KMS-11 (cell line): ENCODE results near the gene CSHL1.

ENCODE experiments used
- H2AFZ ChIP-seq: fragments of 200-600 bp; sonication (generic); 2 replicates; pipeline ENCODE4 v1.6.1; 2016; ENCODE audit warnings: antibody characterized with exemption, mixed run types, low read depth
- H3K27ac ChIP-seq: fragments of 200-600 bp; sonication (generic); 2 replicates; pipeline ENCODE4 v1.6.1; 2016; ENCODE audit warnings: mild to moderate bottlenecking, mixed run types
- H3K27me3 ChIP-seq: fragments of 200-600 bp; sonication (generic); 2 replicates; pipeline ENCODE4 v1.6.1; 2017; ENCODE audit warnings: mild to moderate bottlenecking, low read depth, mixed run types, moderate library complexity; ENCODE audit not compliant: insufficient read depth
- H3K36me3 ChIP-seq: fragments of 200-600 bp; sonication (generic); 2 replicates; pipeline ENCODE4 v1.6.1; 2017; ENCODE audit warnings: mild to moderate bottlenecking, mixed run types; ENCODE audit not compliant: insufficient read depth
- H3K4me1 ChIP-seq: fragments of 200-600 bp; sonication (generic); 2 replicates; pipeline ENCODE4 v1.6.1; 2016; ENCODE audit warnings: mild to moderate bottlenecking, low read depth, mixed run types; ENCODE audit not compliant: poor library complexity, severe bottlenecking
- H3K4me2 ChIP-seq: fragments of 200-600 bp; sonication (generic); 2 replicates; pipeline ENCODE4 v1.7.0; 2016; ENCODE audit warnings: mild to moderate bottlenecking, mixed run types
- H3K4me3 ChIP-seq: fragments of 200-600 bp; sonication (generic); IDR thresholded peaks from 2 replicates; pipeline ENCODE4 v1.6.1; 2017; ENCODE audit warnings: low read depth, low read length, mixed read lengths; ENCODE audit not compliant: insufficient read depth
- H3K79me2 ChIP-seq: fragments of 200-600 bp; sonication (generic); 2 replicates; pipeline ENCODE4 v1.6.1; 2016; ENCODE audit warnings: low read depth, mixed run types; ENCODE audit not compliant: insufficient read depth
- H3K9ac ChIP-seq: fragments of 200-600 bp; sonication (generic); 2 replicates; pipeline ENCODE4 v1.6.1; 2016; ENCODE audit warnings: mild to moderate bottlenecking, mixed run types
- H4K20me1 ChIP-seq: fragments of 200-600 bp; sonication (generic); 2 replicates; pipeline ENCODE4 v1.6.1; 2016; ENCODE audit warnings: mild to moderate bottlenecking, mixed run types; ENCODE audit not compliant: insufficient read depth
- CTCF ChIP-seq: fragments of 200-600 bp; sonication (generic); conservative IDR thresholded peaks from 2 replicates; pipeline ENCODE4 v1.6.1; 2017; ENCODE audit warnings: low read depth, mild to moderate bottlenecking, antibody characterized with exemption, low read length, moderate library complexity, mixed read lengths

The CSHL1 gene

GRCh38 chr17:63955791-63956190 lies 44.7 kb upstream of the CSHL1 start:
- H3K79me2 ChIP-seq, result no peaks in the 10 kb centered on the region
- TF ChIP-seq CTCF, result no peak
- H3K4me1 ChIP-seq, result no peaks in the 10 kb centered on the region
- H3K27me3 ChIP-seq, result 0 out of 2 replicates have a peak, but pooled peaks cover 3% of the 10 kb centered on the region
- H4K20me1 ChIP-seq, result no peaks in the 10 kb centered on the region
- no peaks in the 10 kb centered on the region for H3K36me3 ChIP-seq
- no peak overlapping the region for H3K27ac ChIP-seq
- no peak overlapping the region for H3K4me2 ChIP-seq
- no peak overlapping the region for H2AFZ ChIP-seq
- no peak overlapping the region for H3K9ac ChIP-seq
- H3K4me3 ChIP-seq, result no peak overlapping the region

GRCh38 chr17:63955232-63955631 lies 44.2 kb upstream of the CSHL1 start:
- Histone ChIP-seq H3K4me3 (no peak overlapping the region), H3K79me2 (no peaks in the 10 kb centered on the region), H3K36me3 (no peaks in the 10 kb centered on the region), H3K27me3 (0 out of 2 replicates have a peak, but pooled peaks cover 6% of the 10 kb centered on the region), H3K4me1 (no peaks in the 10 kb centered on the region), H2AFZ (no peak overlapping the region), H4K20me1 (no peaks in the 10 kb centered on the region), H3K4me2 (no peak overlapping the region), H3K27ac (no peak overlapping the region), H3K9ac (no peak overlapping the region)
- no peak for TF ChIP-seq CTCF

DNA sequence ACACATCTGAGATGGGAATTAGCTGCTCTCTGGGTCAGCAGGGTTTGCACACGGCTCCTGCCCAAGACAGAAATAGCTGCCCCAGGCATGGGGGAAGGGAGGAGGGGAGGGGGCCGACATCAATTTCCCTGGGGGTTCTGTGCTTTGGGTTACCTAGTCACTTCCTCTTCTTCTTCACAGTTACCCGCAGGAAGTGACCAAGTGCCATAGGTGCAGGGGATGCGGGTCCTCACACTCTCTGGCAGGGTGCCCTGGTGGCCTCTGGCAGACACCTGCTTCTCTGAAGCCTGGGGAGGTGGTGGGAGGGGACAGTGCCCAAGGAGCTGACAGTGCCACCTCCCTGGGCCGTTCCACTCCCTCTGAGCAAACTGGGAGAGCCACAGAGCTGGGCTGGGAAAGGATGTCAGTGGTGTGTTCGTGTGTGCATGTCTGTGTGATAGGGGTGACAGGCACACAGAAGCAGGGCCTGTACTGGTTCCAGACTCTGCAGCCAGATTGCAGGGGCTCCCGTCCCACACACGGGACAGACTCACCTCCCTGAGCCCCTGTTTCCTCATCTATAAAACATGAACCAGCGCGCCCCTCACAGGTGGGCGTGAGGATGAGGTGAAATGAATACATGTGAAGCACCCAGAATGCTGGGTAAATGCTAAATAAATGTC lies 43.5 kb upstream of the CSHL1 start:
- Histone ChIP-seq H3K27ac (no peak overlapping the region), H2AFZ (no peak overlapping the region), H3K4me3 (no peak overlapping the region), H3K79me2 (no peaks in the 10 kb centered on the region), H3K9ac (no peak overlapping the region), H4K20me1 (no peaks in the 10 kb centered on the region), H3K4me1 (no peaks in the 10 kb centered on the region), H3K36me3 (no peaks in the 10 kb centered on the region), H3K27me3 (peaks cover 6% of the 10 kb centered on the region; the same call in 1 of the 2 replicates), H3K4me2 (no peak overlapping the region)
- no peak for TF ChIP-seq CTCF

DNA sequence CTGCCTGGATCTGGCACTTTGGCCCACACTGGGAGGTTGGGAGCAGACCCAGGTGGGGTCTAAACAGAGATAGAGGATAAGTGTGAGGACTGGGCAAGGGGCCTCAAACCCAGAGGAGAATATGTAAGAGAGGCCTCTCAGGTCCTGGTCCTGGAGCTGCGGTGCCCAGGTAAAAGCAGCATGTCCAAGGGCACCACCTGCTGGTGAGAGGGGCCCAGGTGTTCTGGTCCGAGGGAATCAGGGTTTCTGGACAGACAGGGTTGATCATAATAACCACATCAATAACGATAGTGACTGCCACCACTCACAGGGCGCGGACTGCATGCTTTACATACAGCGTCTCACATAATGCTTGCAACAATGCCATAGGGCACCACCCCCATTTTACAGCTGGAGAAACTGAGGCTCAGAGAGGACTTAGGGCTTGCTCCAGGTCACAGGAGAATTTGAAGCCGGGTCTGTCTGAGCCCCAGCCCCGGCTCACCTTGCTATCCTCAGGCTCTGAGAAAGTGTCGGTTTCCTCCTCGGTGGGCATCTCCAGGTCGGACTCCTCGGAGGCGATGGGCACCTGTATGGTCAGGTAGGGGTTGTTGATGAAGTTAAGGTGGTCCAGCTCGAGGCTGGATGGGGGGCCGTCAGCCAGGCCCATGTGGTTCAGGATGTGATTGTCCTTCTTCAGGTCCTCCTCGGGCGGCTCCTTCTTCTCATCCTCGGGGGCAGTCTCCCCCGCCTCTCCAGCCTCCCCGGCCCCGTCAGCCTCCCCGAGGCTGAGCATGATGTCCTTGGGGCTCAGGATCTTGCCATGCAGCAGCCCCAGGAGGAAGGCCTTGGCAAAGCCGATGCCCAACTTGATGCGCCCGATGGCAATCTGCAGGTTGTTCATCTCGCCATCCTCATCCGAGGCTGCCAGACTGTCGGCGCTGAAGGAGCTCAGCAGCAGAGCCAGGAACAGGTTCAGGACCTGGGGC lies 40.2 kb upstream of the CSHL1 start:
- Histone ChIP-seq H3K4me3 (no peak overlapping the region), H3K27me3 (peaks cover 6% of the 10 kb centered on the region; the same call in 1 of the 2 replicates), H3K4me1 (no peaks in the 10 kb centered on the region), H3K36me3 (no peaks in the 10 kb centered on the region), H3K27ac (no peak overlapping the region), H3K9ac (no peak overlapping the region), H2AFZ (no peak overlapping the region), H3K4me2 (no peak overlapping the region), H4K20me1 (no peaks in the 10 kb centered on the region), H3K79me2 (no peaks in the 10 kb centered on the region)
- TF ChIP-seq CTCF, result peak; percentile 61
